ENCODE measurements around the gene PEX11A.

DNA sequence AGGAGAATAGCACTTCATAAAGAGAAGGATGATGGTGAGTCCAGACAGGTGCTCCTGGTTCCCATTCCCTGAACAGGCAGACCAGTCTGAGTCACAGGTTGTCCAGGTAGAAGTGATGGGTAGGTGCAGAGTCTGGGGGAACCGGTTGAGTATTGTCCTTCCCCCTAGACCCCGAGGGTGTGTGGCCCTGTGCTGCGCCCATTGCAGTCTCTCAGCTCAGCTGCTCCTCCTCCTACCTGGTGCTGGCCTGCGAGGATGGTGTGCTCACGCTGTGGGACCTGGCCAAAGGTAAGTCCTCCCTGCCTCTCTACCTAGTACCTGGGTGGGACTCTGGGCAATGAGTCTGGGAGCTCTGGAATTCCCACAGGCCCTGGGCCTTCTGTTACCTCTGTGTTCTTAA is 40.7 kb upstream of the PEX11A start:
- TF ChIP-seq SP1 (IDR thresholded peaks at IDR 0.05) (no peak), ELF4 (IDR thresholded peaks at IDR 0.05) (no peak), NFRKB (IDR thresholded peaks at IDR 0.05) (no peak), CTBP1 (IDR thresholded peaks at IDR 0.05; ENCODE audit: borderline replicate concordance) (no peak), SUZ12 (IDR thresholded peaks at IDR 0.05) (no peak), HDGF (IDR thresholded peaks at IDR 0.05; ENCODE audit: borderline replicate concordance) (no peak), TARDBP (IDR thresholded peaks at IDR 0.05) (no peak), LEF1 (IDR thresholded peaks at IDR 0.05; ENCODE audit: borderline replicate concordance) (no peak), ZNF384 (IDR thresholded peaks at IDR 0.05) (no peak)
- TF ChIP-seq, protein P1, sequence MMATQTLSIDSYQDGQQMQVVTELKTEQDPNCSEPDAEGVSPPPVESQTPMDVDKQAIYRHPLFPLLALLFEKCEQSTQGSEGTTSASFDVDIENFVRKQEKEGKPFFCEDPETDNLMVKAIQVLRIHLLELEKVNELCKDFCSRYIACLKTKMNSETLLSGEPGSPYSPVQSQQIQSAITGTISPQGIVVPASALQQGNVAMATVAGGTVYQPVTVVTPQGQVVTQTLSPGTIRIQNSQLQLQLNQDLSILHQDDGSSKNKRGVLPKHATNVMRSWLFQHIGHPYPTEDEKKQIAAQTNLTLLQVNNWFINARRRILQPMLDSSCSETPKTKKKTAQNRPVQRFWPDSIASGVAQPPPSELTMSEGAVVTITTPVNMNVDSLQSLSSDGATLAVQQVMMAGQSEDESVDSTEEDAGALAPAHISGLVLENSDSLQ (IDR thresholded peaks at IDR 0.05) = no peak
